K562 (cell line): ENCODE results near the gene ESPN. TPM values are rescaled to one million over a fixed set of nuclear protein-coding genes. Genes with fewer than 3 reads are reported as not detected.

Experiments
- CC2D1A ChIP-seq: fragments of 450-650 bp; IDR thresholded peaks from 2 replicates; pipeline ENCODE4 v1.6.1; 2017; ENCODE audit warnings: mild to moderate bottlenecking
- CSDE1 ChIP-seq, 2 experiments: fragments of 450-650 bp; IDR thresholded peaks; 2 replicates each; pipeline ENCODE4 v1.6.1; 2016; ENCODE audit warnings: mild to moderate bottlenecking in 1 of 2
- GABPB2 ChIP-seq: fragments of 250-450 bp; sonication (Bioruptor Pico); conservative IDR thresholded peaks from 2 replicates; pipeline ENCODE4 v1.5.1; 2021; ENCODE audit warnings: mild to moderate bottlenecking
- JUND ChIP-seq, 2 experiments: IDR thresholded peaks; 2 replicates in 1 of 2; 3 replicates in 1 of 2; pipeline ENCODE4 v1.6.1; 2011; ENCODE audit warnings: borderline replicate concordance in 2 of 2, low read depth in 2 of 2, low read length in 2 of 2, improper control_type of control experiment in 1 of 2, missing biosample characterization in 1 of 2, missing genetic modification characterization in 1 of 2, missing genetic modification reagents in 1 of 2
- KDM2B ChIP-seq: fragments of 250-450 bp; sonication (Bioruptor Pico); IDR thresholded peaks from 2 replicates; pipeline ENCODE4 v1.8.0; 2021; ENCODE audit warnings: mild to moderate bottlenecking, moderate library complexity
- LARP7 ChIP-seq: fragments of 450-650 bp; IDR thresholded peaks from 2 replicates; pipeline ENCODE4 v1.6.1; 2016
- NR3C1 ChIP-seq: sonication (generic); formaldehyde crosslinking; IDR thresholded peaks from 2 replicates; pipeline ENCODE4 v1.8.1; 2022; ENCODE audit warnings: missing genetic modification reagents
- SRSF9 ChIP-seq: fragments of 200-400 bp; formaldehyde crosslinking; IDR thresholded peaks from 2 replicates; pipeline ENCODE4 v1.6.1; 2017; ENCODE audit warnings: low read depth, low read length, borderline replicate concordance
- ZNF143 ChIP-seq: sonication (generic); formaldehyde crosslinking; IDR thresholded peaks from 2 replicates; pipeline ENCODE4 v1.9.0; 2022; ENCODE audit warnings: mild to moderate bottlenecking, missing genetic modification reagents
- polyA plus RNA-seq, 8 experiments: library from polyadenylated mRNA; depleted of rRNA in 4 of 8; stranded (reverse) in 5 of 8; unstranded in 3 of 8; fragments of >200 nt; fragmentation: Nextera tagmentation in 2 of 8; fragmentation: Illumina TruSeq in 1 of 8; extraction: Ambion mirVana in 2 of 8; extraction: Trizol in 1 of 8; gene quantifications; 2 replicates each; pipeline versions ENCODE4 v1.2.1 to v1.2.3, GENCODE V29; 2011 to 2014; ENCODE audit warnings: inconsistent platforms in 1 of 8, missing spikeins in 1 of 8
- total RNA-seq, 7 experiments: library from RNA; depleted of rRNA in 6 of 7; stranded (reverse); fragments of >200 nt in 6 of 7; fragmentation: Illumina TruSeq in 2 of 7; extraction: Trizol in 2 of 7; gene quantifications; 2 replicates each; pipeline versions ENCODE4 v1.2.1 to v1.2.3, GENCODE V29; 2011 to 2021; ENCODE audit warnings: low replicate concordance in 1 of 7
- TF ChIP-seq, protein P1 (sequence below), 2 experiments: fragments of 450-650 bp; IDR thresholded peaks; 2 replicates each; pipeline ENCODE4 v1.6.1; 2016; ENCODE audit warnings: mild to moderate bottlenecking in 2 of 2, borderline replicate concordance in 1 of 2, low read depth in 1 of 2, moderate library complexity in 1 of 2
- TF ChIP-seq, protein P2 (sequence below): sonication (generic); formaldehyde crosslinking; IDR thresholded peaks from 2 replicates; pipeline ENCODE4 v1.8.0; 2023; ENCODE audit warnings: missing genetic modification reagents, mild to moderate bottlenecking, borderline replicate concordance
- TF ChIP-seq, protein P3 (sequence below): sonication (generic); formaldehyde crosslinking; IDR thresholded peaks from 2 replicates; pipeline ENCODE4 v1.8.0; 2022; ENCODE audit warnings: mild to moderate bottlenecking, missing genetic modification reagents

Gene ESPN
- total and polyA plus RNA-seq, 9 of the 15 experiments (the other 6 are each of a cell fraction or from before 2014, with no cell fraction given), result 0.07 to 1.2 (median 0.45) TPM; not detected in 3

- TF ChIP-seq, protein P1, sequence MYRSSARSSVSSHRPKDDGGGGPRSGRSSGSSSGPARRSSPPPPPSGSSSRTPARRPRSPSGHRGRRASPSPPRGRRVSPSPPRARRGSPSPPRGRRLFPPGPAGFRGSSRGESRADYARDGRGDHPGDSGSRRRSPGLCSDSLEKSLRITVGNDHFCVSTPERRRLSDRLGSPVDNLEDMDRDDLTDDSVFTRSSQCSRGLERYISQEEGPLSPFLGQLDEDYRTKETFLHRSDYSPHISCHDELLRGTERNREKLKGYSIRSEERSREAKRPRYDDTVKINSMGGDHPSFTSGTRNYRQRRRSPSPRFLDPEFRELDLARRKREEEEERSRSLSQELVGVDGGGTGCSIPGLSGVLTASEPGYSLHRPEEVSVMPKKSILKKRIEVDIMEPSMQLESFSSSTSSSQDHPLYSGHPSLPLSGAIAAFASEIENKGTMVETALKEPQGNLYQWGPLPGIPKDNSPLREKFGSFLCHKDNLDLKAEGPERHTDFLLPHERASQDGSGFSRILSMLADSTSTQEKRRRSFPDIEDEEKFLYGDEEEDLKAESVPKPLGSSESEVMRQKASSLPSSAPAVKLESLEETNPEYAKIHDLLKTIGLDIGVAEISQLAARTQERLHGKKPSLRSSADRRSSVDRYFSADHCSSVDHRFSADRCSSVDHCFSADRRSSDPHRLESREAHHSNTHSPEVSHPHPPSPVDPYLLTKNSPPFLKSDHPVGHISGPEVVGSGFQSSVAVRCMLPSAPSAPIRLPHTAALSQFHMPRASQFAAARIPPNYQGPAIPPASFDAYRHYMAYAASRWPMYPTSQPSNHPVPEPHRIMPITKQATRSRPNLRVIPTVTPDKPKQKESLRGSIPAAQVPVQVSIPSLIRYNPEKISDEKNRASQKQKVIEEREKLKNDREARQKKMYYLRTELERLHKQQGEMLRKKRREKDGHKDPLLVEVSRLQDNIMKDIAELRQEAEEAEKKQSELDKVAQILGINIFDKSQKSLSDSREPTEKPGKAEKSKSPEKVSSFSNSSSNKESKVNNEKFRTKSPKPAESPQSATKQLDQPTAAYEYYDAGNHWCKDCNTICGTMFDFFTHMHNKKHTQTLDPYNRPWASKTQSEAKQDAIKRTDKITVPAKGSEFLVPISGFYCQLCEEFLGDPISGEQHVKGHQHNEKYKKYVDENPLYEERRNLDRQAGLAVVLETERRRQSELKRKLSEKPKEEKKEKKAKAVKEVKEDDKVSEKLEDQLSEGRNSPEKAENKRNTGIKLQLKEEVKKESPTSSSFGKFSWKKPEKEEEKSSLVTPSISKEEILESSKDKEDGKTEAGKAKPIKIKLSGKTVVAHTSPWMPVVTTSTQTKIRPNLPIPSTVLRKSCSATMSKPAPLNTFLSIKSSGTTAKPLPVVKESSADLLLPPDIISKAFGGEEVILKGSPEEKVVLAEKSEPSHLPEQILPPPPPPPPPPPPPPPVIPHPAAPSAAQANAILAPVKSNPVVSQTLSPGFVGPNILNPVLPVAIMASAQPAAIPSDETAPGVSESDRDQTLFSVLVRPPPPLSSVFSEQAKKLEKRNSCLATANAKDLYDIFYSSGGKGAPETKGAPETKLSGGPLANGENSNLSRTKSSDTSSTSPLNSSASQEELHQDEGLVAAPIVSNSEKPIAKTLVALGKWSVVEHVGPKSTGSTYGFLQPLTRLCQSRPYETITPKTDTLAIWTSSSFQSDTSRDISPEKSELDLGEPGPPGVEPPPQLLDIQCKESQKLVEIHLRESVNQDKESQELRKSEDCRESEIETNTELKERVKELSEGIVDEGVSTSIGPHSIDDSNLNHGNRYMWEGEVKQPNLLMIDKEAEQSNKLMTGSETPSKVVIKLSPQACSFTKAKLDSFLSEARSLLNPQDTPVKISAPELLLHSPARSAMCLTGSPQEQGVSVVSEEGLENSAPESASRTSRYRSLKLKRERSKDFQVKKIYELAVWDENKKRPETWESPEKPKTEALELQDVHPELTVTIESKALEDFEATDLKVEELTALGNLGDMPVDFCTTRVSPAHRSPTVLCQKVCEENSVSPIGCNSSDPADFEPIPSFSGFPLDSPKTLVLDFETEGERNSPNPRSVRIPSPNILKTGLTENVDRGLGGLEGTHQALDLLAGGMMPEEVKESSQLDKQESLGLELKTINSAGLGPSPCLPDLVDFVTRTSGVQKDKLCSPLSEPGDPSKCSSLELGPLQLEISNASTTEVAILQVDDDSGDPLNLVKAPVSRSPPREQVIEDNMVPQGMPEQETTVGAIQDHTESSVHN (IDR thresholded peaks at IDR 0.05; ENCODE audit: borderline replicate concordance in 1 of 2, low read depth in 1 of 2), result no peak
- no peak for TF ChIP-seq JUND (IDR thresholded peaks at IDR 0.05; ENCODE audit: borderline replicate concordance, low read depth, low read length)
- TF ChIP-seq JUND (tag; IDR thresholded peaks at IDR 0.05; ENCODE audit: borderline replicate concordance, low read depth, low read length), result no peak
- no peak for TF ChIP-seq CC2D1A
- no peak for TF ChIP-seq LARP7
- TF ChIP-seq NR3C1 (CRISPR knock-in tag), result peak; percentile 79
- TF ChIP-seq CSDE1 (IDR thresholded peaks at IDR 0.05), result no peak
- no peak for TF ChIP-seq SRSF9
- TF ChIP-seq KDM2B (CRISPR knock-in tag), result peak; percentile 34; the same call in 1 of the 2 replicates
- TF ChIP-seq, protein P2, sequence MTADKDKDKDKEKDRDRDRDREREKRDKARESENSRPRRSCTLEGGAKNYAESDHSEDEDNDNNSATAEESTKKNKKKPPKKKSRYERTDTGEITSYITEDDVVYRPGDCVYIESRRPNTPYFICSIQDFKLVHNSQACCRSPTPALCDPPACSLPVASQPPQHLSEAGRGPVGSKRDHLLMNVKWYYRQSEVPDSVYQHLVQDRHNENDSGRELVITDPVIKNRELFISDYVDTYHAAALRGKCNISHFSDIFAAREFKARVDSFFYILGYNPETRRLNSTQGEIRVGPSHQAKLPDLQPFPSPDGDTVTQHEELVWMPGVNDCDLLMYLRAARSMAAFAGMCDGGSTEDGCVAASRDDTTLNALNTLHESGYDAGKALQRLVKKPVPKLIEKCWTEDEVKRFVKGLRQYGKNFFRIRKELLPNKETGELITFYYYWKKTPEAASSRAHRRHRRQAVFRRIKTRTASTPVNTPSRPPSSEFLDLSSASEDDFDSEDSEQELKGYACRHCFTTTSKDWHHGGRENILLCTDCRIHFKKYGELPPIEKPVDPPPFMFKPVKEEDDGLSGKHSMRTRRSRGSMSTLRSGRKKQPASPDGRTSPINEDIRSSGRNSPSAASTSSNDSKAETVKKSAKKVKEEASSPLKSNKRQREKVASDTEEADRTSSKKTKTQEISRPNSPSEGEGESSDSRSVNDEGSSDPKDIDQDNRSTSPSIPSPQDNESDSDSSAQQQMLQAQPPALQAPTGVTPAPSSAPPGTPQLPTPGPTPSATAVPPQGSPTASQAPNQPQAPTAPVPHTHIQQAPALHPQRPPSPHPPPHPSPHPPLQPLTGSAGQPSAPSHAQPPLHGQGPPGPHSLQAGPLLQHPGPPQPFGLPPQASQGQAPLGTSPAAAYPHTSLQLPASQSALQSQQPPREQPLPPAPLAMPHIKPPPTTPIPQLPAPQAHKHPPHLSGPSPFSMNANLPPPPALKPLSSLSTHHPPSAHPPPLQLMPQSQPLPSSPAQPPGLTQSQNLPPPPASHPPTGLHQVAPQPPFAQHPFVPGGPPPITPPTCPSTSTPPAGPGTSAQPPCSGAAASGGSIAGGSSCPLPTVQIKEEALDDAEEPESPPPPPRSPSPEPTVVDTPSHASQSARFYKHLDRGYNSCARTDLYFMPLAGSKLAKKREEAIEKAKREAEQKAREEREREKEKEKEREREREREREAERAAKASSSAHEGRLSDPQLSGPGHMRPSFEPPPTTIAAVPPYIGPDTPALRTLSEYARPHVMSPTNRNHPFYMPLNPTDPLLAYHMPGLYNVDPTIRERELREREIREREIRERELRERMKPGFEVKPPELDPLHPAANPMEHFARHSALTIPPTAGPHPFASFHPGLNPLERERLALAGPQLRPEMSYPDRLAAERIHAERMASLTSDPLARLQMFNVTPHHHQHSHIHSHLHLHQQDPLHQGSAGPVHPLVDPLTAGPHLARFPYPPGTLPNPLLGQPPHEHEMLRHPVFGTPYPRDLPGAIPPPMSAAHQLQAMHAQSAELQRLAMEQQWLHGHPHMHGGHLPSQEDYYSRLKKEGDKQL (CRISPR knock-in tag), result no peak
- no peak for TF ChIP-seq ZNF143
- TF ChIP-seq, protein P3, sequence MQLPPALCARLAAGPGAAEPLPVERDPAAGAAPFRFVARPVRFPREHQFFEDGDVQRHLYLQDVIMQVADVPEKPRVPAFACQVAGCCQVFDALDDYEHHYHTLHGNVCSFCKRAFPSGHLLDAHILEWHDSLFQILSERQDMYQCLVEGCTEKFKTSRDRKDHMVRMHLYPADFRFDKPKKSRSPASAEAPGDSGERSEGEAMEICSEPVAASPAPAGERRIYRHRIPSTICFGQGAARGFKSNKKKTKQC (CRISPR knock-in tag), result peak; percentile 69; the same call in 1 of the 2 replicates
- no peak for TF ChIP-seq GABPB2
Measured at GRCh38 chr1:6424619-6425593, at the start of gene ESPN (continued).
